Measurements from ENCODE around the gene PHC2.

Gene PHC2

DNA sequence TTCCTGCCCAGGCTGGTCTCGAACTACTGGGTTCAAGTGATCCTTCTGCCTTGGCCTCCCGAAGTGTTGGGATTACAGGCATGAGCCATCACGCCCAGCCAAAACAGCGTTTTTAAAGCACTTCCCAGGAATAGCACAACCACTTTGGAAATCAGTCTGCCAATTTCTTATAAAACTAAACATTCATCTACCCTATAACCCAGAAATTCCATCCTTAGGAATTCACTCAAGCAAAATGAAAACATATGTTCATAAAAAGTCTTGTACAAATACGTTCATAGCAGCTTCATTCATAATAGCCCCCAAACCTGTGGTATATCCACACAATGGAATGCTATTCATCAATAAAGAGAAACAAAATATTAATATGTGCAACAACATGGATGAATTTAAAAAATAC lies 36.1 kb downstream of the PHC2 start:
- no peak overlapping the region for H4K12ac ChIP-seq (ENCODE audit: low read depth, low read length)
- no peak overlapping the region for H3K14ac ChIP-seq (ENCODE audit: low read length)
- no peaks in the 10 kb centered on the region for H3K79me2 ChIP-seq (ENCODE audit: control insufficient read depth, insufficient read depth, low read length, poor library complexity)
- H3K27ac ChIP-seq (ENCODE audit: low read depth, low read length) = no peak overlapping the region
- no peak overlapping the region for H4K91ac ChIP-seq (ENCODE audit: low read depth, low read length)
- H2BK5ac ChIP-seq (ENCODE audit: low read depth, low read length, poor library complexity) = no peak overlapping the region
- no peak overlapping the region for H3K4ac ChIP-seq (ENCODE audit: low read depth, low read length)
- no peak overlapping the region for H2BK120ac ChIP-seq (ENCODE audit: insufficient read depth, low read length, poor library complexity)
- H3K9ac ChIP-seq (ENCODE audit: low read length) = no peak overlapping the region
- no peak for DNase-seq
- no CpG with 5 or more reads among the region's 5 CpGs for WGBS (ENCODE audit: extremely low coverage, insufficient coverage, insufficient read length)
- no peaks in the 10 kb centered on the region for H3K79me1 ChIP-seq (ENCODE audit: low read length)
- no peak overlapping the region for H2AFZ ChIP-seq (ENCODE audit: insufficient read depth, low read length, poor library complexity)
- no peak overlapping the region for H3K23ac ChIP-seq (ENCODE audit: low read length)
- no peak overlapping the region for H3K18ac ChIP-seq (ENCODE audit: low read length)
- H3K4me1 ChIP-seq (ENCODE audit: control insufficient read depth in 1 of 2, insufficient read depth in 2 of 2, low read length in 2 of 2) = no peaks in the 10 kb centered on the region
- H3K9me3 ChIP-seq (ENCODE audit: insufficient read depth, low read depth, low read length) = no peaks in the 10 kb centered on the region
- H3K36me3 ChIP-seq (ENCODE audit: control insufficient read depth in 1 of 2, insufficient read depth in 2 of 2, low read length in 2 of 2) = no peaks in the 10 kb centered on the region
- H3K4me3 ChIP-seq (ENCODE audit: low read depth, low read length) = no peak overlapping the region
- no peak overlapping the region for H4K8ac ChIP-seq (ENCODE audit: low read depth, low read length)
- no peaks in the 10 kb centered on the region for H3K27me3 ChIP-seq (ENCODE audit: insufficient read depth, low read length)
- no peak overlapping the region for H2AK5ac ChIP-seq (ENCODE audit: low read length)
- no peak overlapping the region for H3K4me2 ChIP-seq (ENCODE audit: low read length)
- no peak overlapping the region for H2BK12ac ChIP-seq (ENCODE audit: low read length)

DNA sequence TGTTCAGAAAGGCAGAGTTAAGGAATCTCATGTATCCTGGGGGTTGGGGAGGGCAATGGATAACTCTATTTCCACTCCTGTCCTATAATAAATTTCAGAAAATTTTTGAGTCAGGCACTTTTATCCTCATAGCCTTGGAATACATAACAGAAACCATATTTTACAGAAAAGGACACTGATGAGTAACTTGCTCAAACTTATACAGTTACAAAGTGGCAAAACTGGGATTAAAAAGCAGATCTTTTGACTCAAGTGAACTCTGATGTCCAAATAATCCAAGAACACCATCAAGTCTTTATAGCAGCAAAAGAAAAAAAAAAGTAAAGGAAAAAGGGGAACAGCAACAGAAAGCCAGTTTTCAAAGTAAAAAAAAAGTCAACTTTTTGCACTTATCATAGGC lies 36.9 kb downstream of the PHC2 start:
- H3K4me2 ChIP-seq (ENCODE audit: low read length) = no peak overlapping the region
- H2AFZ ChIP-seq (ENCODE audit: insufficient read depth, low read length, poor library complexity) = no peak overlapping the region
- no peak overlapping the region for H3K4ac ChIP-seq (ENCODE audit: low read depth, low read length)
- H3K4me3 ChIP-seq (ENCODE audit: low read depth, low read length) = no peak overlapping the region
- H4K12ac ChIP-seq (ENCODE audit: low read depth, low read length) = no peak overlapping the region
- H4K8ac ChIP-seq (ENCODE audit: low read depth, low read length) = no peak overlapping the region
- H3K27ac ChIP-seq (ENCODE audit: low read depth, low read length) = no peak overlapping the region
- H3K79me1 ChIP-seq (ENCODE audit: low read length) = no peaks in the 10 kb centered on the region
- no peak overlapping the region for H3K9ac ChIP-seq (ENCODE audit: low read length)
- no peak overlapping the region for H2BK12ac ChIP-seq (ENCODE audit: low read length)
- H3K14ac ChIP-seq (ENCODE audit: low read length) = no peak overlapping the region
- H2BK5ac ChIP-seq (ENCODE audit: low read depth, low read length, poor library complexity) = no peak overlapping the region
- no peaks in the 10 kb centered on the region for H3K27me3 ChIP-seq (ENCODE audit: insufficient read depth, low read length)
- no peak overlapping the region for H2AK5ac ChIP-seq (ENCODE audit: low read length)
- H3K18ac ChIP-seq (ENCODE audit: low read length) = no peak overlapping the region
- H3K36me3 ChIP-seq (ENCODE audit: control insufficient read depth in 1 of 2, insufficient read depth in 2 of 2, low read length in 2 of 2) = no peaks in the 10 kb centered on the region
- H3K23ac ChIP-seq (ENCODE audit: low read length) = no peak overlapping the region
- no peaks in the 10 kb centered on the region for H3K79me2 ChIP-seq (ENCODE audit: control insufficient read depth, insufficient read depth, low read length, poor library complexity)
- no peaks in the 10 kb centered on the region for H3K9me3 ChIP-seq (ENCODE audit: insufficient read depth, low read depth, low read length)
- DNase-seq = no peak
- H4K91ac ChIP-seq (ENCODE audit: low read depth, low read length) = no peak overlapping the region
- no peak overlapping the region for H2BK120ac ChIP-seq (ENCODE audit: insufficient read depth, low read length, poor library complexity)
- H3K4me1 ChIP-seq (ENCODE audit: control insufficient read depth in 1 of 2, insufficient read depth in 2 of 2, low read length in 2 of 2) = no peaks in the 10 kb centered on the region

- no peak overlapping the region for H2BK12ac ChIP-seq (ENCODE audit: low read length)
- H3K4me3 ChIP-seq (ENCODE audit: low read depth, low read length) = no peak overlapping the region
- H4K91ac ChIP-seq (ENCODE audit: low read depth, low read length) = no peak overlapping the region
- H3K18ac ChIP-seq (ENCODE audit: low read length) = no peak overlapping the region
- no peak overlapping the region for H3K23ac ChIP-seq (ENCODE audit: low read length)
- WGBS (ENCODE audit: extremely low coverage, insufficient coverage, insufficient read length) = no CpG with 5 or more reads among the region's 2 CpGs
- no peak overlapping the region for H3K9ac ChIP-seq (ENCODE audit: low read length)
- no peak overlapping the region for H3K27ac ChIP-seq (ENCODE audit: low read depth, low read length)
- no peak overlapping the region for H2BK5ac ChIP-seq (ENCODE audit: low read depth, low read length, poor library complexity)
- no peak overlapping the region for H2AK5ac ChIP-seq (ENCODE audit: low read length)
- no peaks in the 10 kb centered on the region for H3K27me3 ChIP-seq (ENCODE audit: insufficient read depth, low read length)
- no peak overlapping the region for H2BK120ac ChIP-seq (ENCODE audit: insufficient read depth, low read length, poor library complexity)
- no peaks in the 10 kb centered on the region for H3K36me3 ChIP-seq (ENCODE audit: control insufficient read depth in 1 of 2, insufficient read depth in 2 of 2, low read length in 2 of 2)
- no peak for DNase-seq
- no peak overlapping the region for H3K4me2 ChIP-seq (ENCODE audit: low read length)
- no peaks in the 10 kb centered on the region for H3K4me1 ChIP-seq (ENCODE audit: control insufficient read depth in 1 of 2, insufficient read depth in 2 of 2, low read length in 2 of 2)
- H3K79me2 ChIP-seq (ENCODE audit: control insufficient read depth, insufficient read depth, low read length, poor library complexity) = no peaks in the 10 kb centered on the region
- H3K9me3 ChIP-seq (ENCODE audit: insufficient read depth, low read depth, low read length) = no peaks in the 10 kb centered on the region
- no peak overlapping the region for H3K14ac ChIP-seq (ENCODE audit: low read length)
- no peaks in the 10 kb centered on the region for H3K79me1 ChIP-seq (ENCODE audit: low read length)
- no peak overlapping the region for H4K8ac ChIP-seq (ENCODE audit: low read depth, low read length)
- no peak overlapping the region for H4K12ac ChIP-seq (ENCODE audit: low read depth, low read length)
- H2AFZ ChIP-seq (ENCODE audit: insufficient read depth, low read length, poor library complexity) = no peak overlapping the region
- no peak overlapping the region for H3K4ac ChIP-seq (ENCODE audit: low read depth, low read length)
These were observed 37.4 kb downstream of the PHC2 start for GRCh38 chr1:33393524-33393923.

- no peak overlapping the region for H3K4me2 ChIP-seq (ENCODE audit: low read length)
- no peak overlapping the region for H2AFZ ChIP-seq (ENCODE audit: insufficient read depth, low read length, poor library complexity)
- no CpG with 5 or more reads among the region's 3 CpGs for WGBS (ENCODE audit: extremely low coverage, insufficient coverage, insufficient read length)
- H2AK5ac ChIP-seq (ENCODE audit: low read length) = no peak overlapping the region
- H2BK120ac ChIP-seq (ENCODE audit: insufficient read depth, low read length, poor library complexity) = no peak overlapping the region
- no peak overlapping the region for H4K91ac ChIP-seq (ENCODE audit: low read depth, low read length)
- no peak overlapping the region for H3K18ac ChIP-seq (ENCODE audit: low read length)
- no peaks in the 10 kb centered on the region for H3K79me1 ChIP-seq (ENCODE audit: low read length)
- H4K12ac ChIP-seq (ENCODE audit: low read depth, low read length) = no peak overlapping the region
- no peaks in the 10 kb centered on the region for H3K9me3 ChIP-seq (ENCODE audit: insufficient read depth, low read depth, low read length)
- H3K79me2 ChIP-seq (ENCODE audit: control insufficient read depth, insufficient read depth, low read length, poor library complexity) = no peaks in the 10 kb centered on the region
- H3K36me3 ChIP-seq (ENCODE audit: control insufficient read depth in 1 of 2, insufficient read depth in 2 of 2, low read length in 2 of 2) = no peaks in the 10 kb centered on the region
- H2BK5ac ChIP-seq (ENCODE audit: low read depth, low read length, poor library complexity) = no peak overlapping the region
- H3K27ac ChIP-seq (ENCODE audit: low read depth, low read length) = no peak overlapping the region
- H4K8ac ChIP-seq (ENCODE audit: low read depth, low read length) = no peak overlapping the region
- H3K27me3 ChIP-seq (ENCODE audit: insufficient read depth, low read length) = no peaks in the 10 kb centered on the region
- no peak overlapping the region for H3K9ac ChIP-seq (ENCODE audit: low read length)
- no peaks in the 10 kb centered on the region for H3K4me1 ChIP-seq (ENCODE audit: control insufficient read depth in 1 of 2, insufficient read depth in 2 of 2, low read length in 2 of 2)
- no peak overlapping the region for H3K4ac ChIP-seq (ENCODE audit: low read depth, low read length)
- H3K4me3 ChIP-seq (ENCODE audit: low read depth, low read length) = no peak overlapping the region
- no peak overlapping the region for H2BK12ac ChIP-seq (ENCODE audit: low read length)
- no peak for DNase-seq
- H3K23ac ChIP-seq (ENCODE audit: low read length) = no peak overlapping the region
- no peak overlapping the region for H3K14ac ChIP-seq (ENCODE audit: low read length)
These were observed 38.3 kb downstream of the PHC2 start for GRCh38 chr1:33392639-33393038.

GRCh38 chr1:33392206-33392605 lies 38.7 kb downstream of the PHC2 start:
- no peak overlapping the region for H4K91ac ChIP-seq (ENCODE audit: low read depth, low read length)
- no peak overlapping the region for H2BK120ac ChIP-seq (ENCODE audit: insufficient read depth, low read length, poor library complexity)
- H4K12ac ChIP-seq (ENCODE audit: low read depth, low read length) = no peak overlapping the region
- no peak overlapping the region for H3K23ac ChIP-seq (ENCODE audit: low read length)
- H3K4me3 ChIP-seq (ENCODE audit: low read depth, low read length) = no peak overlapping the region
- no peak overlapping the region for H3K14ac ChIP-seq (ENCODE audit: low read length)
- H2BK5ac ChIP-seq (ENCODE audit: low read depth, low read length, poor library complexity) = no peak overlapping the region
- no peaks in the 10 kb centered on the region for H3K9me3 ChIP-seq (ENCODE audit: insufficient read depth, low read depth, low read length)
- H3K4me1 ChIP-seq (ENCODE audit: control insufficient read depth in 1 of 2, insufficient read depth in 2 of 2, low read length in 2 of 2) = no peaks in the 10 kb centered on the region
- no peaks in the 10 kb centered on the region for H3K79me2 ChIP-seq (ENCODE audit: control insufficient read depth, insufficient read depth, low read length, poor library complexity)
- no peaks in the 10 kb centered on the region for H3K27me3 ChIP-seq (ENCODE audit: insufficient read depth, low read length)
- no peak overlapping the region for H3K18ac ChIP-seq (ENCODE audit: low read length)
- DNase-seq = no peak
- no peak overlapping the region for H2AFZ ChIP-seq (ENCODE audit: insufficient read depth, low read length, poor library complexity)
- H3K36me3 ChIP-seq (ENCODE audit: control insufficient read depth in 1 of 2, insufficient read depth in 2 of 2, low read length in 2 of 2) = no peaks in the 10 kb centered on the region
- no peak overlapping the region for H4K8ac ChIP-seq (ENCODE audit: low read depth, low read length)
- H3K79me1 ChIP-seq (ENCODE audit: low read length) = no peaks in the 10 kb centered on the region
- no peak overlapping the region for H3K4me2 ChIP-seq (ENCODE audit: low read length)
- H3K9ac ChIP-seq (ENCODE audit: low read length) = no peak overlapping the region
- no peak overlapping the region for H3K27ac ChIP-seq (ENCODE audit: low read depth, low read length)
- no CpG with 5 or more reads among the region's 8 CpGs for WGBS (ENCODE audit: extremely low coverage, insufficient coverage, insufficient read length)
- no peak overlapping the region for H2AK5ac ChIP-seq (ENCODE audit: low read length)
- no peak overlapping the region for H2BK12ac ChIP-seq (ENCODE audit: low read length)
- no peak overlapping the region for H3K4ac ChIP-seq (ENCODE audit: low read depth, low read length)

All from trophoblast cell (in vitro differentiated cells and primary cell).